B cell (primary cell): ENCODE data around the gene PACSIN3. TPM values are rescaled to one million over a fixed set of nuclear protein-coding genes. Genes with fewer than 3 reads are reported as not detected.

ENCODE experiments used
- ATAC-seq: fragments of 200-7000 bp; cut with Tn5 transposase; one replicate; pipeline ENCODE4 v1.10.0; 2021; ENCODE audit warnings: low read depth, mild to moderate bottlenecking, moderate number of reproducible peaks, moderate library complexity
- CTCF ChIA-PET: fragments of 350-600 bp; sonication (Branson Sonifier 250); formaldehyde crosslinking; loops from one replicate; lab custom pipeline; 2021; ENCODE audit warnings: antibody characterized with exemption, inconsistent platforms; lab: Charles Lee
- POLR2A ChIA-PET: fragments of 350-600 bp; sonication (Branson Sonifier 250); formaldehyde crosslinking; loops from one replicate; lab custom pipeline; 2021; ENCODE audit warnings: antibody characterized with exemption; lab: Charles Lee
- DNase-seq: peaks from one replicate; pipeline ENCODE4 v3.0.0; 2013
- H2AFZ ChIP-seq: 2 replicates; pipeline ENCODE4 v1.6.1; 2012; ENCODE audit warnings: mild to moderate bottlenecking, low read depth, low read length; ENCODE audit not compliant: insufficient read depth, poor library complexity, severe bottlenecking
- H3K27ac ChIP-seq, 2 donors: 1 replicate in 1 of 2; 2 replicates in 1 of 2; pipeline ENCODE4 v1.5.1; 2012 to 2013; ENCODE audit warnings: low read length in 2 of 2, mild to moderate bottlenecking in 2 of 2, moderate library complexity in 1 of 2
- H3K27me3 ChIP-seq, 4 experiments: fragments of 200-600 bp in 1 of 4; sonication (generic) in 1 of 4; replicated peaks in 1 of 4; 1 replicate in 2 of 4; 2 replicates in 2 of 4; pipeline versions ENCODE4 v1.6.1 to v1.7.0; 2013 to 2016; ENCODE audit warnings: low read length in 3 of 4, mild to moderate bottlenecking in 2 of 4, mixed read lengths in 1 of 4, moderate library complexity in 1 of 4; ENCODE audit not compliant: insufficient read depth in 4 of 4, control insufficient read depth in 3 of 4; ENCODE audit errors: control extremely low read depth in 1 of 4
- H3K36me3 ChIP-seq, 2 experiments: replicated peaks in 1 of 2; 1 replicate in 1 of 2; 2 replicates in 1 of 2; pipeline versions ENCODE4 v1.6.1 to v1.7.1; 2013; ENCODE audit warnings: low read length in 1 of 2; ENCODE audit not compliant: insufficient read depth in 2 of 2, control insufficient read depth in 1 of 2; ENCODE audit errors: control extremely low read depth in 1 of 2, extremely low read depth in 1 of 2
- H3K4me1 ChIP-seq, 2 donors: fragments of 200-600 bp in 1 of 2; sonication (generic) in 1 of 2; 1 replicate in 1 of 2; 2 replicates in 1 of 2; pipeline versions ENCODE4 v1.5.1 to v1.6.1; 2013 to 2017; ENCODE audit warnings: low read length in 2 of 2; ENCODE audit not compliant: control insufficient read depth in 2 of 2, insufficient read depth in 2 of 2
- H3K4me2 ChIP-seq: replicated peaks from 2 replicates; pipeline ENCODE3; 2012; ENCODE audit warnings: mild to moderate bottlenecking, low read depth, low read length; ENCODE audit not compliant: poor library complexity, severe bottlenecking
- H3K4me3 ChIP-seq, 5 experiments: fragments of 200-600 bp in 1 of 5; sonication (generic) in 1 of 5; 1 replicate in 3 of 5; 2 replicates in 2 of 5; pipeline versions ENCODE4 v1.5.1 to v1.7.0; 2011 to 2016; ENCODE audit warnings: low read length in 4 of 5, mild to moderate bottlenecking in 4 of 5, low read depth in 2 of 5, control low read depth in 1 of 5, moderate library complexity in 1 of 5; ENCODE audit not compliant: insufficient read depth in 1 of 5; ENCODE audit errors: control extremely low read depth in 1 of 5, extremely low read depth in 1 of 5
- H3K79me2 ChIP-seq: fragments of 200-600 bp; sonication (generic); one replicate; pipeline ENCODE4 v1.6.0; 2016; ENCODE audit warnings: low read length; ENCODE audit not compliant: control insufficient read depth, insufficient read depth
- H3K9ac ChIP-seq: fragments of 200-600 bp; sonication (generic); 2 replicates; pipeline ENCODE4 v1.6.1; 2017; ENCODE audit warnings: mild to moderate bottlenecking, low read length, moderate library complexity
- H3K9me3 ChIP-seq, 3 donors: one replicate each; pipeline versions ENCODE4 v1.6.1 to v1.7.1; 2013; ENCODE audit warnings: low read length in 2 of 3; ENCODE audit not compliant: control insufficient read depth in 2 of 3, insufficient read depth in 1 of 3; ENCODE audit errors: control extremely low read depth in 1 of 3
- H4K20me1 ChIP-seq: 2 replicates; pipeline ENCODE4 v1.6.0; 2012; ENCODE audit warnings: mild to moderate bottlenecking, low read length; ENCODE audit not compliant: insufficient read depth, control insufficient read depth, poor library complexity, severe bottlenecking
- H3K27ac Mint-ChIP-seq: one replicate; pipeline ENCODE4 v1.8.0; 2021; ENCODE audit warnings: mixed read lengths
- H3K27me3 Mint-ChIP-seq: one replicate; pipeline ENCODE4 v1.8.0; 2021; ENCODE audit warnings: mixed read lengths
- H3K4me1 Mint-ChIP-seq: one replicate; pipeline ENCODE4 v1.8.0; 2021; ENCODE audit warnings: mixed read lengths
- H3K4me3 Mint-ChIP-seq: one replicate; pipeline ENCODE4 v1.8.0; 2021; ENCODE audit warnings: mixed read lengths
- H3K9me3 Mint-ChIP-seq: one replicate; pipeline ENCODE4 v1.8.0; 2022; ENCODE audit warnings: mixed read lengths; ENCODE audit not compliant: insufficient read depth
- CTCF ChIP-seq: fragments of 200-600 bp; IDR thresholded peaks from one replicate; pipeline ENCODE4 v1.8.0; 2022; ENCODE audit warnings: antibody characterized with exemption, mild to moderate bottlenecking
- EZH2 ChIP-seq: IDR thresholded peaks from 2 replicates; pipeline ENCODE4 v1.6.1; 2012; ENCODE audit warnings: borderline replicate concordance, low read depth, mild to moderate bottlenecking, moderate library complexity, low read length; ENCODE audit not compliant: insufficient read depth, poor library complexity, severe bottlenecking
- WGBS: methylation state at CpG from one replicate; pipeline ENCODE4 v1.1.5; 2013; ENCODE audit warnings: missing lambda C conversion rate; ENCODE audit not compliant: insufficient coverage; 5-methylcytosine and 5-hydroxymethylcytosine counted together
- intact Hi-C: fragments of 100-400 bp; cut with micrococcal nuclease; formaldehyde crosslinking; loops from one replicate; pipeline ENCODE4 v1.10.0; 2022
- polyA plus RNA-seq: library from polyadenylated mRNA; depleted of rRNA; stranded (reverse); fragments of >200 nt; gene quantifications from 2 replicates; pipeline ENCODE4 v1.2.3, GENCODE V29; 2012
- total RNA-seq, 2 donors: library from RNA; stranded (reverse); fragments of 120-200 nt in 1 of 2; gene quantifications; 1 replicate in 1 of 2; 2 replicates in 1 of 2; pipeline versions ENCODE4 v1.2.3 to v1.2.4, GENCODE V29; 2013 to 2022

Gene PACSIN3
- total and polyA plus RNA-seq, 2 donors (not counting 1 experiment from before 2014, with no cell fraction given): 2.1 TPM; not detected in 1

GRCh38 chr11:47148270-47148669, 38.0 kb downstream of the PACSIN3 start:
- H2AFZ ChIP-seq: no peak overlapping the region
- H3K27me3 ChIP-seq: no peaks in the 10 kb centered on the region
- no peaks in the 10 kb centered on the region for H4K20me1 ChIP-seq
- Mint-ChIP-seq H3K27me3 (no peaks in the 10 kb centered on the region), H3K4me1 (peaks cover 17% of the 10 kb centered on the region), H3K9me3 (no peaks in the 10 kb centered on the region), H3K27ac (no peak overlapping the region), H3K4me3 (no peak overlapping the region)
- ChIA-PET POLR2A (no interaction called here), CTCF (no interaction called here)
- no peak for DNase-seq
- TF ChIP-seq CTCF (no peak), EZH2 (no peak)
- intact Hi-C loops: no loop called here
- no peaks in the 10 kb centered on the region for H3K79me2 ChIP-seq
- no peak for ATAC-seq
- H3K36me3 ChIP-seq: no peaks in the 10 kb centered on the region
- H3K9ac ChIP-seq: no peak overlapping the region
- no peaks in the 10 kb centered on the region for H3K9me3 ChIP-seq
- H3K4me1 ChIP-seq: peaks cover 9 to 18% of the 10 kb centered on the region in 2 donors
- WGBS: 89% methylated on average over 4 of the region's 4 CpGs
- no peak overlapping the region for H3K4me3 ChIP-seq
- no peak overlapping the region for H3K27ac ChIP-seq
- no peak overlapping the region for H3K4me2 ChIP-seq

GRCh38 chr11:47147681-47148080, 38.6 kb downstream of the PACSIN3 start:
- ATAC-seq (no peak), DNase-seq (no peak)
- H3K9ac ChIP-seq: no peak overlapping the region
- H3K79me2 ChIP-seq: no peaks in the 10 kb centered on the region
- peaks cover 13% of the 10 kb centered on the region for H3K4me1 Mint-ChIP-seq
- H3K4me3 Mint-ChIP-seq: no peak overlapping the region
- H3K36me3 ChIP-seq: no peaks in the 10 kb centered on the region
- peaks cover 5 to 12% of the 10 kb centered on the region in 2 donors for H3K4me1 ChIP-seq
- no peaks in the 10 kb centered on the region for H4K20me1 ChIP-seq
- H3K27ac ChIP-seq: no peak overlapping the region
- no peaks in the 10 kb centered on the region for H3K27me3 ChIP-seq
- TF ChIP-seq CTCF (no peak), EZH2 (no peak)
- ChIA-PET CTCF (no interaction called here), POLR2A (no interaction called here)
- H3K27ac Mint-ChIP-seq: no peak overlapping the region
- no peaks in the 10 kb centered on the region for H3K27me3 Mint-ChIP-seq
- no peaks in the 10 kb centered on the region for H3K9me3 Mint-ChIP-seq
- intact Hi-C loops: no loop called here
- WGBS: 75% methylated on average over 2 of the region's 7 CpGs
- no peak overlapping the region for H2AFZ ChIP-seq
- H3K4me2 ChIP-seq: no peak overlapping the region
- no peaks in the 10 kb centered on the region for H3K9me3 ChIP-seq
- no peak overlapping the region for H3K4me3 ChIP-seq
